ENCODE data around the gene MYO3B.
"Not testable (repeated sequence)": the region's sequence is repeated elsewhere in the genome, so short reads cannot be mapped to it uniquely, and the experiment has no call there.

Gene MYO3B

DNA sequence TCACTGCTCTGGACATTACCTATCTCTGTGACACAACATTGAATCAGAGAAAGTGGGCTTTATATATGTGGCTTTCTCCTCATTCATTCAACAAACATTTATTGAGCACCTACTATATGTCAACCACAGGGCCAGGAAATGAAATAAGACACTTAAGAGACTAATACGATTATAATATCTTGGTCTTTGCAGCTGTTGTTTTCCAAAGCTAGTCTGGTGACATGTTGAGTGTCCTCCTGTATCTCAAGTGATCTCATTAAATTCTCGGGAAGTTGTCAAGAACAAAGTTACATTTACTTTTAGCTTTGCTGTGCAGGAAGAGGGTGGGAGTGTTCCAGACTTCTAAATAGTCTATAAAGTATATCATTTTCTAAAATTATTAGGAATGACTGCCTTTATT, 372.6 kb downstream of the MYO3B start:
- no peaks in the 10 kb centered on the region for H3K27me3 ChIP-seq (ENCODE audit: control insufficient read depth, low read length)

DNA sequence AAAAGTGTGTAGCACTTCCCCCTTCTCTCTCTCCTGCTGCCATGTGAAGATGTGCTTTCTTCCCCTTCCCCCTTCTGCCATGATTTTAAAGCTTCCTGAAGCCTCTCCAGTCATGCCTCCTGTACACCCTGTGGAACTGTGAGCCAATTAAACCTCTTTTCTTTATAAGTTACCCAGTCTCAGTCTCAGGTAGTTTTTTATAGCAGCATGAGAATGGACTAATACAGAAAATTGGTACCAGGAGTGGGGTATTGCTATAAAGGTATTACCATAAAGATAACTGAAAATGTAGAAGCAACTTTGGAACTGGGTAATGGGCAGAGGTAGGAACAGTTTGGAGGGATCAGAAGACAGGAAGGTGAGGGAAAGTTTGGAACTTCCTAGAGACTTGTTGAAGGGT, 374.0 kb downstream of the MYO3B start:
- H3K4me3 ChIP-seq (ENCODE audit: low read length); H3K27ac ChIP-seq (ENCODE audit: low read depth, low read length); H3K4me2 ChIP-seq (ENCODE audit: low read length); H3K36me3 ChIP-seq (ENCODE audit: control insufficient read depth, low read length); H4K20me1 ChIP-seq (ENCODE audit: control insufficient read depth, insufficient read depth, low read depth, low read length); H3K79me2 ChIP-seq (ENCODE audit: control insufficient read depth, low read length); H3K9me3 ChIP-seq (ENCODE audit: control insufficient read depth, insufficient read depth, low read length); H3K4me1 ChIP-seq (ENCODE audit: control insufficient read depth, low read length); H3F3A ChIP-seq (ENCODE audit: control insufficient read depth, insufficient read depth); H3K27me3 ChIP-seq (ENCODE audit: control insufficient read depth, low read length); H3K9me2 ChIP-seq (replicated peaks; ENCODE audit: control insufficient read depth, low read length): not testable (repeated sequence)

More for the DNA sequence above, 372.6 kb downstream of the MYO3B start:
- Histone ChIP-seq H3K36me3 (ENCODE audit: control insufficient read depth, low read length) (no peaks in the 10 kb centered on the region), H3K79me2 (ENCODE audit: control insufficient read depth, low read length) (no peaks in the 10 kb centered on the region), H3K9me3 (ENCODE audit: control insufficient read depth, insufficient read depth, low read length) (no peaks in the 10 kb centered on the region), H3K4me2 (ENCODE audit: low read length) (no peak overlapping the region), H3K4me1 (ENCODE audit: control insufficient read depth, low read length) (no peaks in the 10 kb centered on the region), H3F3A (ENCODE audit: control insufficient read depth, insufficient read depth) (no peaks in the 10 kb centered on the region), H3K4me3 (ENCODE audit: low read length) (no peak overlapping the region), H3K9me2 (replicated peaks; ENCODE audit: control insufficient read depth, low read length) (no peaks in the 10 kb centered on the region), H4K20me1 (ENCODE audit: control insufficient read depth, insufficient read depth, low read depth, low read length) (no peaks in the 10 kb centered on the region), H3K27ac (ENCODE audit: low read depth, low read length) (no peak overlapping the region)
- TF ChIP-seq, protein P1, sequence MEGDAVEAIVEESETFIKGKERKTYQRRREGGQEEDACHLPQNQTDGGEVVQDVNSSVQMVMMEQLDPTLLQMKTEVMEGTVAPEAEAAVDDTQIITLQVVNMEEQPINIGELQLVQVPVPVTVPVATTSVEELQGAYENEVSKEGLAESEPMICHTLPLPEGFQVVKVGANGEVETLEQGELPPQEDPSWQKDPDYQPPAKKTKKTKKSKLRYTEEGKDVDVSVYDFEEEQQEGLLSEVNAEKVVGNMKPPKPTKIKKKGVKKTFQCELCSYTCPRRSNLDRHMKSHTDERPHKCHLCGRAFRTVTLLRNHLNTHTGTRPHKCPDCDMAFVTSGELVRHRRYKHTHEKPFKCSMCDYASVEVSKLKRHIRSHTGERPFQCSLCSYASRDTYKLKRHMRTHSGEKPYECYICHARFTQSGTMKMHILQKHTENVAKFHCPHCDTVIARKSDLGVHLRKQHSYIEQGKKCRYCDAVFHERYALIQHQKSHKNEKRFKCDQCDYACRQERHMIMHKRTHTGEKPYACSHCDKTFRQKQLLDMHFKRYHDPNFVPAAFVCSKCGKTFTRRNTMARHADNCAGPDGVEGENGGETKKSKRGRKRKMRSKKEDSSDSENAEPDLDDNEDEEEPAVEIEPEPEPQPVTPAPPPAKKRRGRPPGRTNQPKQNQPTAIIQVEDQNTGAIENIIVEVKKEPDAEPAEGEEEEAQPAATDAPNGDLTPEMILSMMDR (IDR thresholded peaks at IDR 0.05; ENCODE audit: low read depth, low read length, poor library complexity, severe bottlenecking): no peak
- no peak for TF ChIP-seq EZH2phosphoT487 (IDR thresholded peaks at IDR 0.05; ENCODE audit: borderline replicate concordance, low read length)

DNA sequence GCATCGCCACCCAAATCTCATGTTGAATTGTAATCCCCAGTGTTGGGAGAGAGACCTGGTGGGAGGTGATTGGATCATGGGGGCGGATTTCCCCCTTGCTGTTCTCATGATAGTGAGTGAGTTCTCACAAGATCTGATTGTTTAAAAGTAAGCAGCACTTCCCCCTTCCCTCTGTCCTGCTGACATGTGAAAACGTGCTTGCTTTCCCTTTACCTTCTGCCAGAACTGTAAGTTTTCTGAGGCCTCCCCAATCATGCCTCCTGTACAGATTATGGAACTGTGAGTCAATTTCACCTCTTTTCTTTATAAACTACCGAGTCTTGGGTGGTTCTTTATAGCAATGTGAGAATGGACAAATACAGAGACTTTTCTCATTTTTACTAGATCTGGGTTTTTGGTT, 375.8 kb downstream of the MYO3B start:
- no peaks in the 10 kb centered on the region for H3K9me2 ChIP-seq (replicated peaks; ENCODE audit: control insufficient read depth, low read length)
- H3F3A ChIP-seq (ENCODE audit: control insufficient read depth, insufficient read depth): no peaks in the 10 kb centered on the region
- H3K9me3 ChIP-seq (ENCODE audit: control insufficient read depth, insufficient read depth, low read length): no peaks in the 10 kb centered on the region
- no peak overlapping the region for H3K27ac ChIP-seq (ENCODE audit: low read depth, low read length)
- H3K27me3 ChIP-seq (ENCODE audit: control insufficient read depth, low read length): no peaks in the 10 kb centered on the region
- TF ChIP-seq, protein P1 (IDR thresholded peaks at IDR 0.05; ENCODE audit: low read depth, low read length, poor library complexity, severe bottlenecking): no peak
- no peak for TF ChIP-seq EZH2phosphoT487 (IDR thresholded peaks at IDR 0.05; ENCODE audit: borderline replicate concordance, low read length)
- H3K36me3 ChIP-seq (ENCODE audit: control insufficient read depth, low read length): no peaks in the 10 kb centered on the region
- no peaks in the 10 kb centered on the region for H3K79me2 ChIP-seq (ENCODE audit: control insufficient read depth, low read length)
- no peaks in the 10 kb centered on the region for H4K20me1 ChIP-seq (ENCODE audit: control insufficient read depth, insufficient read depth, low read depth, low read length)
- no peaks in the 10 kb centered on the region for H3K4me1 ChIP-seq (ENCODE audit: control insufficient read depth, low read length)
- H3K4me2 ChIP-seq (ENCODE audit: low read length): no peak overlapping the region
- no peak overlapping the region for H3K4me3 ChIP-seq (ENCODE audit: low read length)

DNA sequence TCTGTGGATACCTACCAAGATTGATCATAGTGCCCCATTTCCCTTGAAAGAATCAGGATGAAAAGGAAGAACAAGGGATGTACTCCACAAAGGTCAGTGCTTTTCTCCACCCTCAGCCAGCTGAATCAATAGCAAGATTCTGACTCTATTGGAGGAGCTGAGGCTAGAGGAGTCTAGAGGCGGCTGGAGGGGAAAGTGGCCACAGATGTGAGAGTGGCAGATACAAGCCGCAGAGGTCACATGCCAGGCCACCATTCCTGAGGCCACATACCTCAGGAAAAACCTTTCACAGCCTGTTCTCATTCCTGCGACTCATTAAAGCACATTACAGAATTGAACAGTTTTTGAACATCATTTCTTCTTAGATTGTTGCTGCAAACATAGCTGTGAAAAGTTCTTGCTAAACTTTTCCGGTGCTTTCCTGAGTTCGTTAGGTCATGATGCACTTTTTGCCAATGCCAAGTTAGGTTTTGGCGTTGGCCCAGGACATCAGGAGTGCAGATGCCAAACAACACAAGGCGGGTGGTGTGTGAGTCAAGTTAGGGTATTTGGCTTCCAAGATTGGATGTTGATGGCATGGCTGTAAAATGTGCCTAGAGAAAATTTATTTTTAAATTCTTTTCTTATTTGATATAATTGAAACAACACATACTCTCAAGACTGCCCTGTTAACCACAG, 376.5 kb downstream of the MYO3B start:
- Histone ChIP-seq H3K9me2 (replicated peaks; ENCODE audit: control insufficient read depth, low read length) (no peaks in the 10 kb centered on the region), H3K4me3 (ENCODE audit: low read length) (no peak overlapping the region), H3K9me3 (ENCODE audit: control insufficient read depth, insufficient read depth, low read length) (no peaks in the 10 kb centered on the region), H3K36me3 (ENCODE audit: control insufficient read depth, low read length) (no peaks in the 10 kb centered on the region), H3K4me2 (ENCODE audit: low read length) (no peak overlapping the region), H3F3A (ENCODE audit: control insufficient read depth, insufficient read depth) (no peaks in the 10 kb centered on the region), H3K27ac (ENCODE audit: low read depth, low read length) (no peak overlapping the region), H3K79me2 (ENCODE audit: control insufficient read depth, low read length) (no peaks in the 10 kb centered on the region), H3K27me3 (ENCODE audit: control insufficient read depth, low read length) (no peaks in the 10 kb centered on the region), H3K4me1 (ENCODE audit: control insufficient read depth, low read length) (no peaks in the 10 kb centered on the region), H4K20me1 (ENCODE audit: control insufficient read depth, insufficient read depth, low read depth, low read length) (no peaks in the 10 kb centered on the region)
- no peak for TF ChIP-seq EZH2phosphoT487 (IDR thresholded peaks at IDR 0.05; ENCODE audit: borderline replicate concordance, low read length)
- TF ChIP-seq, protein P1 (IDR thresholded peaks at IDR 0.05; ENCODE audit: low read depth, low read length, poor library complexity, severe bottlenecking): no peak

Data from DOHH2 (cell line).